ENCODE data around the gene PIGU.

The PIGU gene

DNA sequence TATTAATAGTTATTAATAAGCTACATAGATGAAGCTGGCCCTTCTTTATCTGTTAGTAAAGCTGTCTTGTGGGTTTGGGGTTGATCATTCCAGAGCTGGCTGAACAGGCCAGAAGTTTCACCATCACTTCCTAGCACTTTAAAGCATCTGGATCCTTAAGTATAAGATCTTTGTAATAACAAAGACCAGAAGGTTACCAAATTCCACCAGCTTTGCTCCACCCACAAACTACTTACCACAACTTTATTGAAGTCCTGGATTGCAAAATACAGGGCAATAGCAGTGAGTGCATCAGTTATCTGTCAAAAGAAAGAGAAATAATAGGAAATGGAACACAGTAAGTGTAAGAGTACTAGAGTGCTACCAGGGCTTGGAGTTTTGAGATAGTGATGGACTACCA, 33.0 kb downstream of the PIGU start:
- no peaks in the 10 kb centered on the region for H3K9me3 Mint-ChIP-seq
- H3K27me3 Mint-ChIP-seq = no peaks in the 10 kb centered on the region
- H3K4me3 Mint-ChIP-seq = no peak overlapping the region
- no peak overlapping the region for H3K27ac Mint-ChIP-seq
- no peaks in the 10 kb centered on the region for H3K4me1 Mint-ChIP-seq
- peaks cover 4% of the 10 kb centered on the region for H3K36me3 Mint-ChIP-seq

DNA sequence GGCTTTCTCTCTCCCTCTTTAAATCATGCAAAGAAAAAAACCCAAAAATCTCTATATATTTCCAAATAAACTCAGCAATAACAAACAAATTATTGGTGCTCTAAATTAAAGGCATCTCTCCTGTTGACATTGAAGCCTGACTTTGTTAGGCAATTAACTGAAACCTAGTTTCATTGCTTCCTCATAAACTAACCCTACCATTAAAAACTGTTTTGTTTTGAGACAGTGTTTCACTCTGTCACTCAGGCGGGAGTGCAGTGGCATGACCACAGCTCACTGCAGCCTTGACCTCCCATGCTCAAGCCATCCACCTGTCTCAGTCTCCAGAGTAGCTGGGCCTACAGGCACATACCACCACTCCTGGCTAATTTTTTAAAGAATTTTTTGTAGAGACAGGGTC, 34.9 kb downstream of the PIGU start:
- peaks cover 4% of the 10 kb centered on the region for H3K36me3 Mint-ChIP-seq

DNA sequence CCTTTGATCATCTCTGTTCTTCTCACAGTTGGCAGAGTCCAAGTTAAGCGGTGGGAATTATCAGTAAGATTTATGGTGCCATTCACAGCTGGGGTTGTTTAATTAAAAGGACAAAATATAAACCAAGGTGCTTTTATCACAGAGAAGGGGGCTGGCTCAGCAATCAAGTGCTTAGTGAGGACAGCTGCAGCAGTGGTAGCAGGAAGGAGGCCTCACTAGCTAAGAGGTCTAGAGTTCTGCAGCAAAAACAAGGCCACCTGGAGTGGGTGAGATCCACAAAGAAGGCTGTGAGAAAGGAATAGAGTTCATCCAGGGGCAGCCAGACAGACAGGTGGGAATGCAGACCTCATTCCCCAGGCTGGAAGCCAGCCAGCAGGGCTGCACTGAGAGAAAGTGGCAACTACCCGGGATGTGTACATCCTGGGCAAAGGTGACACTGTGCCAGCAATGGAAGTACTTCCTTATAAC, 37.1 kb downstream of the PIGU start:
- no peak overlapping the region for H3K27ac Mint-ChIP-seq
- H3K36me3 Mint-ChIP-seq = peaks cover 5% of the 10 kb centered on the region
- H3K4me3 Mint-ChIP-seq = no peak overlapping the region
- no peaks in the 10 kb centered on the region for H3K9me3 Mint-ChIP-seq
- no peaks in the 10 kb centered on the region for H3K27me3 Mint-ChIP-seq
- H3K4me1 Mint-ChIP-seq = no peaks in the 10 kb centered on the region

More for the DNA sequence above, 34.9 kb downstream of the PIGU start:
- Mint-ChIP-seq H3K9me3 (no peaks in the 10 kb centered on the region), H3K4me3 (no peak overlapping the region), H3K27me3 (no peaks in the 10 kb centered on the region), H3K27ac (no peak overlapping the region), H3K4me1 (no peaks in the 10 kb centered on the region)

GRCh38 chr20:34638532-34638931, 38.4 kb downstream of the PIGU start:
- Mint-ChIP-seq H3K36me3 (peaks cover 5% of the 10 kb centered on the region), H3K9me3 (no peaks in the 10 kb centered on the region), H3K27ac (no peak overlapping the region), H3K27me3 (no peaks in the 10 kb centered on the region), H3K4me1 (no peaks in the 10 kb centered on the region), H3K4me3 (no peak overlapping the region)

DNA sequence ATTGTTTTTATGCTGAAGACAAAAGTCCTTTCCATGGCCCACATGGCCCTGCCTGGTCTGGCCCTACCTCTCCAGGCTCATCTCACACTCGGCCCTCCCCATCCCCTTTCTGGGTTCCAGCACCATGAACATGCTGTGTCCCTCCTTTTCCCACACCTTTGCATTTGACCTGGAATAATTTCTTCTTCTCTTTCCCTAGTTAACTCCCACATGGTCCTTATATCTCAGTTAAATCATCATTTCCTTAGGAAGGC, 38.9 kb downstream of the PIGU start:
- Mint-ChIP-seq H3K4me3 (no peak overlapping the region), H3K27ac (no peak overlapping the region), H3K36me3 (peaks cover 7% of the 10 kb centered on the region), H3K27me3 (no peaks in the 10 kb centered on the region), H3K4me1 (no peaks in the 10 kb centered on the region), H3K9me3 (no peaks in the 10 kb centered on the region)

GRCh38 chr20:34637245-34638038, 39.5 kb downstream of the PIGU start:
- no peaks in the 10 kb centered on the region for H3K9me3 Mint-ChIP-seq
- no peaks in the 10 kb centered on the region for H3K4me1 Mint-ChIP-seq
- no peak overlapping the region for H3K4me3 Mint-ChIP-seq
- H3K36me3 Mint-ChIP-seq = peaks cover 12% of the 10 kb centered on the region
- no peaks in the 10 kb centered on the region for H3K27me3 Mint-ChIP-seq
- H3K27ac Mint-ChIP-seq = no peak overlapping the region

DNA sequence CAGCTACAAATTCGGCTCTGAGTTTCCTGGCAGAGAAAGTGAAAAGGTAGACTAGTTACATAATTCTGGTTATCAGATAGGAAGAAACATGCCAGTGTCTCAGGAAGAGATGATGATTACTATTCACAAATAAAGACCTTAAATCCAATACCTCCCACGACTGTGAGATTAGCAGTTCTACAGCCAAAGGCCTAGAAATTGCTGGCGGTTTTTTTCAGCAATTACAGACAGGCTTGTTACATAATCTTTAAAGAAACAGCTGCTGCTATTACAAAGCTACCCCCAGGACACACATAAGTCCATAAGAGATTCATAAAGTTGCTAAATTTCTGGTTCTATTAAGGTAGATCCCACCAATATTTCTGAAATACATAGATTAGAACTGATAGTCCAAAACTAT, 40.2 kb downstream of the PIGU start:
- Mint-ChIP-seq H3K36me3 (peaks cover 12% of the 10 kb centered on the region), H3K4me1 (no peaks in the 10 kb centered on the region), H3K27me3 (no peaks in the 10 kb centered on the region), H3K4me3 (no peak overlapping the region), H3K9me3 (no peaks in the 10 kb centered on the region), H3K27ac (no peak overlapping the region)

DNA sequence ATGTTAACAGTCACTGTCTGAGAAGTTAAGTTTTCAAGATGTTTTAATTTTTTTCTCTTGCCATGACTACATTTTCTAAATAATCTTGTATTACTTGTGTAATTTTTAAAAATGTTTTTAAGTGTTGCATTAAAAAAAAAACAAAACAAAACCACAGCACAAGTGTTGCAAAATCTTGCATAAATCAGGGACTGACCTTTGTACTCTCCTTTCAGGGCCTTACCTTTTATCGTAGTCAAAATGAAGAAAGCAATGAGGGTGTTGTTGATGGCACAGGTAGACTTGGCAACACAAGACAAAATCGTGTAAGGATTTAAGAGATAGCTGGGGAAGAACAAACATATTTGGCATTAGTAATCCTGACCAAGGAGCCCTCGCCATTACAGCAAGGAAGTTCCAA, 42.5 kb downstream of the PIGU start:
- Mint-ChIP-seq H3K4me3 (no peak overlapping the region), H3K4me1 (no peaks in the 10 kb centered on the region), H3K36me3 (peaks cover 14% of the 10 kb centered on the region), H3K9me3 (no peaks in the 10 kb centered on the region), H3K27ac (no peak overlapping the region), H3K27me3 (no peaks in the 10 kb centered on the region)

DNA sequence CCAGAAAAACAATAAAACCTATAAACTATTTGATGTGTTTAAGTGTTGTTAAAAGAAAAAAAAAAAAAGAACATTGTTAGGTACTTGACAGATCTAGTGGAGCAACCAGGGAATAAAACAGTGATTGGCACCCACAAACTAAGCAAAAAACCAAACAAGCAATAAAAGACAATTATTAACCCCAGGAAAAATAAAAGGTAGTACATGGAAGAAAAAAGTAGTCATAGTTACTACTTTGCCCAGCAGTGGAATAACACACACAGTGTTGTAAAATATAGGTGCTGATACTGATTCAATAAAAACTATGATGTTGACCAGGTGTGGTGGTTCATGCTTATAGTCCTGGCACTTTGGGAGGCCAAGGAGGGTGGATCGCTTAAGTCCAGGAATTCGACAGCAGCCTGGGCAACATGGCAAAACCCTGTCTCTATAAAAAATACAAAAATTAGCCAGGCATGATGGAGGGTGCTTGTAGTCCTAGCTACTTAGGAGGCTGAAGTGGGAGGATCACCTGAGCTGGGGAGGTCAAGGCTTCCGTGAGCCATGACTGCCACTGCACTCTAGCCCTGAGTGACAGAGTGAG, 43.9 kb downstream of the PIGU start:
- H3K4me1 Mint-ChIP-seq = no peaks in the 10 kb centered on the region
- no peak overlapping the region for H3K27ac Mint-ChIP-seq
- H3K27me3 Mint-ChIP-seq = no peaks in the 10 kb centered on the region
- peaks cover 14% of the 10 kb centered on the region for H3K36me3 Mint-ChIP-seq
- no peak overlapping the region for H3K4me3 Mint-ChIP-seq
- no peaks in the 10 kb centered on the region for H3K9me3 Mint-ChIP-seq

DNA sequence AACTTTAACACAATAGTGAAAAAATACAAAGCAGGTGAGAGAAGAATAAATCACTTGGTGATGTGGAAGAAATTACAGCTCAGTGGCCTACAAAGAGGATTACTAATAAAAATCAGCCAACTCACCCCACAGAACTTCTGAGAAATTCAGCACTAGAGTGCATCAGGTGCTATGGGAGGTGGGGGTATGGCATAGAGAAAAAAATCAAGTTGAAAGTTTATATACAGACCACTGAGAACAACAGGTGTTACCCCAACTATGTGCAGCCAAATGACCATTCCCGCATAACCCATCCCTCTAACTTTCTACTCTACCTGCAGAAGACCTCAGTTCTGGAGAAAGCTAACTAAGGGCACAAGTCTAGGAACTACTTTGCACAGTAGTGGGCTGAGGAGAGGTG, 47.0 kb downstream of the PIGU start:
- no peaks in the 10 kb centered on the region for H3K27me3 Mint-ChIP-seq
- H3K27ac Mint-ChIP-seq = no peak overlapping the region
- no peak overlapping the region for H3K4me3 Mint-ChIP-seq
- H3K9me3 Mint-ChIP-seq = no peaks in the 10 kb centered on the region
- H3K36me3 Mint-ChIP-seq = peaks cover 13% of the 10 kb centered on the region
- no peaks in the 10 kb centered on the region for H3K4me1 Mint-ChIP-seq

DNA sequence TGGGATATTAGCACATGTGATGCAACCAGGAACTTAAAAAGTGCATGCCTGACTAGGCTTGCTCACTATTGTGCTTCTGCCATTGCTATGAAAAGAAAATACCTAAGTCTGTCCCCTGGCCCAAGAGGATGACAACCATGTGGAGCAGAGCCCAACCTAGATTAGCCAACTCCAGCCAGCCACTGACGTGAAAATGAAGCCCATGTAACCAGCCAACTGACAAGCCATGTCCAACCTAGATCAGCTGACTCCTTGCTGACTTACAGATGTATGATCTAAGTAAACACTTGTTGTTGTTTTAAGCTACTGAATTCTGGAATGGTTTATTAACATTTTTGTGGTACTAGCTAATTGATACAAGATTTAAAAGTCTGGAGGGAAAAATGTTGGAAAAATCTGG, 47.5 kb downstream of the PIGU start:
- Mint-ChIP-seq H3K4me1 (no peaks in the 10 kb centered on the region), H3K9me3 (no peaks in the 10 kb centered on the region), H3K36me3 (peaks cover 13% of the 10 kb centered on the region), H3K4me3 (no peak overlapping the region), H3K27ac (no peak overlapping the region), H3K27me3 (no peaks in the 10 kb centered on the region)

DNA sequence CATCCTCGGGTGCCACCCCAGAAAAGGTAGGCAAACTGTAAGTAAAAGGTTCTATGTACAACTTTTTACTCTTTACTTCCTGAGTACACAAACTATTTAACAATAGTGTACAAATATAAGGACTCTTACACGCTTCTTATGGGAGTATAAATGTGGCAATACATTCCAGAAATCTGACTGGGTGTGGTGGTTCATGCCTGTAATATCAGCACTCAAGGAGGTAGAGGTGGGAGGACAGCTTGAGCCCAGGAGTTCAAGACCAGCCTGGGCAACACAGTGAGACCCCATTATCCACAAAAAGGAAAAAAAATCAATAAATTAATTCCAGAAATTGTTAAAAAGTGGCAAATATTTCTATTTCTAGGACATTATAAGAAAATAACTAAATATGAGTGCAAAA, 48.9 kb downstream of the PIGU start:
- Mint-ChIP-seq H3K27me3 (no peaks in the 10 kb centered on the region), H3K9me3 (no peaks in the 10 kb centered on the region), H3K4me1 (no peaks in the 10 kb centered on the region), H3K36me3 (peaks cover 11% of the 10 kb centered on the region), H3K4me3 (no peak overlapping the region), H3K27ac (no peak overlapping the region)

DNA sequence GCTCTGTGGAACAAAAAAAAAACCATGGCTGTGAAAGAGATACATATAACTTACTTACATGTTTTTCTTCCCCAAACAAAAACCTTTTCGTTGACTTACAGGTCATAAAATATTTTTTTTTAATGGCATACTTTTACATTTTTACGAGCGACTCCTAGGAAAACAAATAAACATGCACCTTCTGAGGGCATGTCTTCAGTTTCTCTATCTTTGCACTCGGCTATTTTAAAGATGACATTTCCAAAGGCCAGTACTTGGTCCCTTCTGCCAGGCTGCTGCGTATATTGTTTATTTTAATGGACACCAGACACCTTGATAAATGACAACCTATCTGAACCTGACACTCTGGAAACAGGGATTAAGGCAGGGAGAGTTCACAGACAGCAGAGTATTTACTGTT, 49.4 kb downstream of the PIGU start:
- Mint-ChIP-seq H3K27ac (no peak overlapping the region), H3K4me3 (no peak overlapping the region), H3K27me3 (no peaks in the 10 kb centered on the region), H3K9me3 (no peaks in the 10 kb centered on the region), H3K36me3 (peaks cover 8% of the 10 kb centered on the region), H3K4me1 (no peaks in the 10 kb centered on the region)

GRCh38 chr20:34626992-34627391, 49.9 kb downstream of the PIGU start:
- Mint-ChIP-seq H3K4me3 (no peak overlapping the region), H3K9me3 (no peaks in the 10 kb centered on the region), H3K27ac (no peak overlapping the region), H3K36me3 (peaks cover 8% of the 10 kb centered on the region), H3K27me3 (no peaks in the 10 kb centered on the region), H3K4me1 (no peaks in the 10 kb centered on the region)

DNA sequence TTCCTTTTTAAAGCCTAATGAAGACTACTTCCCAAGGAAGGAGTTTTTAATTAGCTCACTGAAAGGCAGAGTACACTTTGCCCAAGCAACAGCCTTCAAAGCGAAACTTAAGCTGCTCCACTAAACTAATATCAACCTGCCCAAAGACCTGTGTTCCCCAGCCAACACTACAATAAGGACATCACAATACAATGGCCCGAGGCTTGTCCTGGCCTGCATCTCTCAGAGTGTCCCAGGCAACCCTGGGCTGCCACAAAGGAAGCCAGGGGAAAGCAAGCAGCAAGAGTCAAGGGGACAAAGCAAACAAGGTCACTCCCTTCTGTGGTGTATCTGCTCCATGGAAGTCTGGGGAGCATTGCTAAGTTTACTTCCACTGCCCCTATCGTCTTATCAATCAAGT, 52.3 kb downstream of the PIGU start:
- H3K4me3 Mint-ChIP-seq = no peak overlapping the region
- no peaks in the 10 kb centered on the region for H3K27me3 Mint-ChIP-seq
- H3K9me3 Mint-ChIP-seq = no peaks in the 10 kb centered on the region
- H3K4me1 Mint-ChIP-seq = peaks cover 11% of the 10 kb centered on the region
- peaks cover 21% of the 10 kb centered on the region for H3K36me3 Mint-ChIP-seq
- H3K27ac Mint-ChIP-seq = no peak overlapping the region

- no peaks in the 10 kb centered on the region for H3K9me3 Mint-ChIP-seq
- H3K27ac Mint-ChIP-seq = no peak overlapping the region
- no peak overlapping the region for H3K4me3 Mint-ChIP-seq
- H3K27me3 Mint-ChIP-seq = no peaks in the 10 kb centered on the region
- H3K4me1 Mint-ChIP-seq = peaks cover 11% of the 10 kb centered on the region
- peaks cover 24% of the 10 kb centered on the region for H3K36me3 Mint-ChIP-seq
Measured at GRCh38 chr20:34622821-34623451, 54.0 kb downstream of the PIGU start.
